K562 (cell line): ENCODE data around the gene MYL4. TPM values are rescaled to one million over a fixed set of nuclear protein-coding genes. Genes with fewer than 3 reads are reported as not detected.
A peak's percentile ranks its signal among the peaks of the same experiment; 100 is the strongest.

ENCODE experiments used
- CREM ChIP-seq: IDR thresholded peaks from 2 replicates; pipeline ENCODE4 v1.6.1; 2014; ENCODE audit warnings: antibody characterized with exemption, low read depth
- E2F8 ChIP-seq: fragments of 450-650 bp; IDR thresholded peaks from 2 replicates; pipeline ENCODE4 v1.7.1; 2018; ENCODE audit warnings: mild to moderate bottlenecking, low read depth; ENCODE audit not compliant: partially characterized antibody
- ETS1 ChIP-seq: conservative IDR thresholded peaks from 2 replicates; pipeline ENCODE4 v1.6.1; 2011; ENCODE audit warnings: low read depth, mild to moderate bottlenecking, low read length; ENCODE audit not compliant: control insufficient read depth
- MIER1 ChIP-seq: fragments of 450-650 bp; IDR thresholded peaks from 2 replicates; pipeline ENCODE4 v1.6.1; 2016; ENCODE audit warnings: antibody characterized with exemption, mild to moderate bottlenecking, low read depth
- SIN3A ChIP-seq, 2 experiments: fragments of 150-350 bp in 1 of 2; IDR thresholded peaks; 2 replicates each; pipeline ENCODE4 v1.6.1; 2011 to 2016; ENCODE audit warnings: borderline replicate concordance in 2 of 2, low read depth in 2 of 2, low read length in 2 of 2, mild to moderate bottlenecking in 2 of 2, moderate library complexity in 2 of 2; ENCODE audit not compliant: control insufficient read depth in 1 of 2
- SMAD2 ChIP-seq: fragments of 150-350 bp; IDR thresholded peaks from 2 replicates; pipeline ENCODE4 v1.6.1; 2014; ENCODE audit warnings: low read depth, mild to moderate bottlenecking, low read length
- SMARCE1 ChIP-seq: fragments of 450-650 bp; IDR thresholded peaks from 2 replicates; pipeline ENCODE4 v1.7.1; 2016; ENCODE audit warnings: mild to moderate bottlenecking
- TCFL5 ChIP-seq: fragments of 250-450 bp; sonication (Bioruptor Pico); conservative IDR thresholded peaks from 2 replicates; pipeline ENCODE4 v1.6.1; 2021; ENCODE audit warnings: mild to moderate bottlenecking, moderate library complexity, matching md5 sums
- TGIF2 ChIP-seq: sonication (generic); formaldehyde crosslinking; IDR thresholded peaks from 2 replicates; pipeline ENCODE4 v1.8.1; 2022; ENCODE audit warnings: mild to moderate bottlenecking, missing genetic modification reagents, moderate library complexity
- ZBTB11 ChIP-seq, 3 experiments: fragments of 200-800 bp in 1 of 3; fragments of 250-450 bp in 1 of 3; fragments of 450-650 bp in 1 of 3; sonication (Bioruptor Pico) in 1 of 3; sonication (Bioruptor generic) in 1 of 3; formaldehyde crosslinking in 1 of 3; IDR thresholded peaks; 2 replicates each; pipeline versions ENCODE4 v1.6.1 to v1.8.0; 2016 to 2022; ENCODE audit warnings: mild to moderate bottlenecking in 2 of 3, missing genetic modification characterization in 2 of 3, missing compliant biosample characterization in 1 of 3, moderate library complexity in 1 of 3
- ZNF507 ChIP-seq: conservative IDR thresholded peaks from 2 replicates; pipeline ENCODE4 v1.6.1; 2017; ENCODE audit warnings: missing genetic modification characterization, missing compliant biosample characterization
- polyA plus RNA-seq, 8 experiments: library from polyadenylated mRNA; depleted of rRNA in 4 of 8; stranded (reverse) in 5 of 8; unstranded in 3 of 8; fragments of >200 nt; fragmentation: Nextera tagmentation in 2 of 8; fragmentation: Illumina TruSeq in 1 of 8; extraction: Ambion mirVana in 2 of 8; extraction: Trizol in 1 of 8; gene quantifications; 2 replicates each; pipeline versions ENCODE4 v1.2.1 to v1.2.3, GENCODE V29; 2011 to 2014; ENCODE audit warnings: inconsistent platforms in 1 of 8, missing spikeins in 1 of 8
- total RNA-seq, 7 experiments: library from RNA; depleted of rRNA in 6 of 7; stranded (reverse); fragments of >200 nt in 6 of 7; fragmentation: Illumina TruSeq in 2 of 7; extraction: Trizol in 2 of 7; gene quantifications; 2 replicates each; pipeline versions ENCODE4 v1.2.1 to v1.2.3, GENCODE V29; 2011 to 2021; ENCODE audit warnings: low replicate concordance in 1 of 7
- TF ChIP-seq, protein P1 (sequence below): fragments of 250-450 bp; sonication (Bioruptor Pico); IDR thresholded peaks from 2 replicates; pipeline ENCODE4 v1.5.0; 2022; ENCODE audit warnings: mild to moderate bottlenecking
- TF ChIP-seq, protein P2 (sequence below): IDR thresholded peaks from 3 replicates; pipeline ENCODE4 v1.6.1; 2011; ENCODE audit warnings: borderline replicate concordance, mild to moderate bottlenecking, moderate library complexity; ENCODE audit not compliant: insufficient read length; ENCODE audit errors: extremely low read depth

The MYL4 gene
- total and polyA plus RNA-seq, 9 of the 15 experiments (the other 6 are each of a cell fraction or from before 2014, with no cell fraction given), result 117 to 423 (median 221) TPM

GRCh38 chr17:47218896-47219430 lies 9.8 kb downstream of the MYL4 start (continued):
- TF ChIP-seq ZBTB11 (CRISPR knock-in tag; IDR thresholded peaks at IDR 0.05) (0 out of 6 replicates have a peak, but pooled peaks of 1 of the 3 experiments have one; percentile 53), ETS1 (no peak), MIER1 (no peak; the same call in 1 of the 2 replicates), TCFL5 (CRISPR knock-in tag) (no peak), E2F8 (peak; percentile 16), SMARCE1 (peak; percentile 94), ZNF507 (tag) (no peak), SIN3A (IDR thresholded peaks at IDR 0.05; ENCODE audit: borderline replicate concordance in 2 of 2, control insufficient read depth in 1 of 2, low read depth in 2 of 2, low read length in 2 of 2) (peak in 1 of 2 experiments; percentile 38; a peak in 1 of 4 replicates), SMAD2 (no peak), TGIF2 (CRISPR knock-in tag) (no peak), CREM (peak; percentile 56)
- TF ChIP-seq, protein P1, sequence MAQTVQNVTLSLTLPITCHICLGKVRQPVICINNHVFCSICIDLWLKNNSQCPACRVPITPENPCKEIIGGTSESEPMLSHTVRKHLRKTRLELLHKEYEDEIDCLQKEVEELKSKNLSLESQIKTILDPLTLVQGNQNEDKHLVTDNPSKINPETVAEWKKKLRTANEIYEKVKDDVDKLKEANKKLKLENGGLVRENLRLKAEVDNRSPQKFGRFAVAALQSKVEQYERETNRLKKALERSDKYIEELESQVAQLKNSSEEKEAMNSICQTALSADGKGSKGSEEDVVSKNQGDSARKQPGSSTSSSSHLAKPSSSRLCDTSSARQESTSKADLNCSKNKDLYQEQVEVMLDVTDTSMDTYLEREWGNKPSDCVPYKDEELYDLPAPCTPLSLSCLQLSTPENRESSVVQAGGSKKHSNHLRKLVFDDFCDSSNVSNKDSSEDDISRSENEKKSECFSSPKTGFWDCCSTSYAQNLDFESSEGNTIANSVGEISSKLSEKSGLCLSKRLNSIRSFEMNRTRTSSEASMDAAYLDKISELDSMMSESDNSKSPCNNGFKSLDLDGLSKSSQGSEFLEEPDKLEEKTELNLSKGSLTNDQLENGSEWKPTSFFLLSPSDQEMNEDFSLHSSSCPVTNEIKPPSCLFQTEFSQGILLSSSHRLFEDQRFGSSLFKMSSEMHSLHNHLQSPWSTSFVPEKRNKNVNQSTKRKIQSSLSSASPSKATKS, result no peak
- TF ChIP-seq, protein P2, sequence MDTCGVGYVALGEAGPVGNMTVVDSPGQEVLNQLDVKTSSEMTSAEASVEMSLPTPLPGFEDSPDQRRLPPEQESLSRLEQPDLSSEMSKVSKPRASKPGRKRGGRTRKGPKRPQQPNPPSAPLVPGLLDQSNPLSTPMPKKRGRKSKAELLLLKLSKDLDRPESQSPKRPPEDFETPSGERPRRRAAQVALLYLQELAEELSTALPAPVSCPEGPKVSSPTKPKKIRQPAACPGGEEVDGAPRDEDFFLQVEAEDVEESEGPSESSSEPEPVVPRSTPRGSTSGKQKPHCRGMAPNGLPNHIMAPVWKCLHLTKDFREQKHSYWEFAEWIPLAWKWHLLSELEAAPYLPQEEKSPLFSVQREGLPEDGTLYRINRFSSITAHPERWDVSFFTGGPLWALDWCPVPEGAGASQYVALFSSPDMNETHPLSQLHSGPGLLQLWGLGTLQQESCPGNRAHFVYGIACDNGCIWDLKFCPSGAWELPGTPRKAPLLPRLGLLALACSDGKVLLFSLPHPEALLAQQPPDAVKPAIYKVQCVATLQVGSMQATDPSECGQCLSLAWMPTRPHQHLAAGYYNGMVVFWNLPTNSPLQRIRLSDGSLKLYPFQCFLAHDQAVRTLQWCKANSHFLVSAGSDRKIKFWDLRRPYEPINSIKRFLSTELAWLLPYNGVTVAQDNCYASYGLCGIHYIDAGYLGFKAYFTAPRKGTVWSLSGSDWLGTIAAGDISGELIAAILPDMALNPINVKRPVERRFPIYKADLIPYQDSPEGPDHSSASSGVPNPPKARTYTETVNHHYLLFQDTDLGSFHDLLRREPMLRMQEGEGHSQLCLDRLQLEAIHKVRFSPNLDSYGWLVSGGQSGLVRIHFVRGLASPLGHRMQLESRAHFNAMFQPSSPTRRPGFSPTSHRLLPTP, result no peak
